Measurements from ENCODE around the gene PDK2.

- no peak for TF ChIP-seq POLR2AphosphoS5 (IDR thresholded peaks at IDR 0.05)
- TF ChIP-seq, protein P1, sequence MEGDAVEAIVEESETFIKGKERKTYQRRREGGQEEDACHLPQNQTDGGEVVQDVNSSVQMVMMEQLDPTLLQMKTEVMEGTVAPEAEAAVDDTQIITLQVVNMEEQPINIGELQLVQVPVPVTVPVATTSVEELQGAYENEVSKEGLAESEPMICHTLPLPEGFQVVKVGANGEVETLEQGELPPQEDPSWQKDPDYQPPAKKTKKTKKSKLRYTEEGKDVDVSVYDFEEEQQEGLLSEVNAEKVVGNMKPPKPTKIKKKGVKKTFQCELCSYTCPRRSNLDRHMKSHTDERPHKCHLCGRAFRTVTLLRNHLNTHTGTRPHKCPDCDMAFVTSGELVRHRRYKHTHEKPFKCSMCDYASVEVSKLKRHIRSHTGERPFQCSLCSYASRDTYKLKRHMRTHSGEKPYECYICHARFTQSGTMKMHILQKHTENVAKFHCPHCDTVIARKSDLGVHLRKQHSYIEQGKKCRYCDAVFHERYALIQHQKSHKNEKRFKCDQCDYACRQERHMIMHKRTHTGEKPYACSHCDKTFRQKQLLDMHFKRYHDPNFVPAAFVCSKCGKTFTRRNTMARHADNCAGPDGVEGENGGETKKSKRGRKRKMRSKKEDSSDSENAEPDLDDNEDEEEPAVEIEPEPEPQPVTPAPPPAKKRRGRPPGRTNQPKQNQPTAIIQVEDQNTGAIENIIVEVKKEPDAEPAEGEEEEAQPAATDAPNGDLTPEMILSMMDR (IDR thresholded peaks at IDR 0.05): no peak
Measured at GRCh38 chr17:50052822-50053653, 42.1 kb upstream of the PDK2 start.
